AG04450 (cell line): ENCODE measurements around the gene ALPK3. TPM values are rescaled to one million over a fixed set of nuclear protein-coding genes. Genes with fewer than 3 reads are reported as not detected.

Experiments
- CTCF ChIA-PET: fragments of 300-600, 350-600 bp; formaldehyde crosslinking; extraction: SDS; loops from one replicate; lab custom pipeline; 2022; ENCODE audit warnings: antibody characterized with exemption, inconsistent platforms; lab: Charles Lee
- POLR2A ChIA-PET: fragments of 350-600 bp; formaldehyde crosslinking; extraction: SDS; loops from one replicate; lab custom pipeline; 2021; ENCODE audit warnings: antibody characterized with exemption, inconsistent platforms; lab: Yijun Ruan, JAX
- DNase-seq: peaks from one replicate; pipeline ENCODE4 v3.0.0-alpha.2; 2011; ENCODE audit warnings: low read depth, low spot score
- H3K27ac ChIP-seq: one replicate; pipeline ENCODE4 v1.5.1; 2012; ENCODE audit warnings: low read depth, low read length, control low read depth
- H3K27me3 ChIP-seq: one replicate; pipeline ENCODE4 v1.6.0; 2012; ENCODE audit warnings: low read length; ENCODE audit not compliant: control insufficient read depth, insufficient read depth
- H3K4me3 ChIP-seq: 2 replicates; pipeline ENCODE4 v1.5.1; 2011; ENCODE audit warnings: mild to moderate bottlenecking, low read depth, low read length, control low read depth
- H3K9me3 ChIP-seq: 2 replicates; pipeline ENCODE4 v1.5.1; 2012; ENCODE audit warnings: low read length; ENCODE audit not compliant: control insufficient read depth, insufficient read depth
- CTCF ChIP-seq: IDR thresholded peaks from 2 replicates; pipeline ENCODE4 v1.5.1; 2011; ENCODE audit warnings: low read depth, low read length, control low read depth, inconsistent platforms
- polyA plus RNA-seq: library from polyadenylated mRNA; depleted of rRNA; stranded (reverse); fragments of >200 nt; gene quantifications from 2 replicates; pipeline ENCODE4 v1.2.3, GENCODE V29; 2011

ALPK3 gene
- polyA plus RNA-seq, 1 experiment: 0.04 TPM

DNA sequence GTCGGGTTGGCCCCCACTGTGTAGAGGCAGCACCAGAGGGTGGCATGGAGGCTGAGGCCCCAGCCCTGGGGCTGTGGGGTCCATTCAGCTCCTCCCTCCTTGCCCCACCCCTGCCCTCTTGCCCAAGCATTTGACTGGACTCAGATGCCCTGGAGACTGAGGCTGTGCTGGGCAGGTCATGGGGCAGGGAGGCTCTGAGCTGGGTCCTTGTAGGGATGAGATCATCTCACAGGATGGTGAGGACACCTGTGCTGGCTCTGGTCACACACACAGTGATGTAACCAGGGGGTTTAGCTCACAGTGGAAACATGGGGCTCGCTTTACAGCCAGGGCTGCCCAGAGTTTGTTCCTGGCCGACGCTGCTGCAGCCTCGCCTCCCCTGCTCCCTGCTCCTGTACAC, 17.8 kb downstream of the ALPK3 start:
- POLR2A ChIA-PET: no interaction called here
- CTCF ChIA-PET: interaction anchor here (0.9 kb wide), 1 partner anchor 10 kb away, joined by 3 read pairs; no protein-coding TSS in a partner anchor
- Histone ChIP-seq H3K27ac (no peak overlapping the region), H3K9me3 (peaks cover 2% of the 10 kb centered on the region; the same call in 1 of the 2 replicates), H3K4me3 (no peak overlapping the region), H3K27me3 (peaks cover 20% of the 10 kb centered on the region)
- no peak for DNase-seq
- TF ChIP-seq CTCF: no peak

GRCh38 chr15:84835661-84836337, 18.6 kb downstream of the ALPK3 start:
- no peak overlapping the region for H3K4me3 ChIP-seq
- no peak overlapping the region for H3K27ac ChIP-seq
- peaks cover 17% of the 10 kb centered on the region for H3K27me3 ChIP-seq
- POLR2A ChIA-PET: no interaction called here
- no peak for TF ChIP-seq CTCF
- CTCF ChIA-PET: interaction anchor here (0.9 kb wide), 1 partner anchor 9 kb away, joined by 3 read pairs; no protein-coding TSS in a partner anchor
- H3K9me3 ChIP-seq: peaks cover 2% of the 10 kb centered on the region; the same call in 1 of the 2 replicates
- no peak for DNase-seq

GRCh38 chr15:84836844-84837243, 19.7 kb downstream of the ALPK3 start:
- Histone ChIP-seq H3K27ac (no peak overlapping the region), H3K9me3 (peaks cover 2% of the 10 kb centered on the region; the same call in 1 of the 2 replicates), H3K27me3 (peaks cover 13% of the 10 kb centered on the region), H3K4me3 (no peak overlapping the region)
- ChIA-PET POLR2A (no interaction called here), CTCF (no interaction called here)
- no peak for TF ChIP-seq CTCF
- DNase-seq: no peak

GRCh38 chr15:84839714-84840113, 22.6 kb downstream of the ALPK3 start:
- TF ChIP-seq CTCF: no peak
- CTCF ChIA-PET: no interaction called here
- Histone ChIP-seq H3K27ac (no peak overlapping the region), H3K9me3 (peaks cover 2% of the 10 kb centered on the region; the same call in 1 of the 2 replicates), H3K4me3 (no peak overlapping the region), H3K27me3 (peaks cover 13% of the 10 kb centered on the region)
- POLR2A ChIA-PET: no interaction called here
- DNase-seq: no peak

DNA sequence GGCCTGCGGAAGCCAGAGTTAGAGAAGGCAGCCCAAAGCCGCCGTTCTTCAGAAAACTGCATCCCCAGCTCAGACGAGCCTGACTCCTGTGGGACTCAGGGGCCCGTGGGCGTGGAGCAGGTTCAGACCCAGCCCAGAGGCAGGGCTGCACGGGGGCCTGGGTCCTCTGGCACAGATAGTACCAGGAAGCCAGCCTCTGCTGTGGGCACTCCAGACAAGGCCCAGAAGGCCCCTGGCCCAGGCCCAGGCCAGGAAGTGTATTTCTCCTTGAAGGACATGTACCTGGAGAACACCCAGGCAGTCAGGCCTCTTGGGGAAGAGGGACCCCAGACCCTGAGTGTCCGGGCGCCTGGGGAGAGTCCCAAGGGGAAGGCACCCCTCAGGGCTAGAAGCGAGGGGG, 23.1 kb downstream of the ALPK3 start:
- peaks cover 2% of the 10 kb centered on the region; the same call in 1 of the 2 replicates for H3K9me3 ChIP-seq
- TF ChIP-seq CTCF: no peak
- H3K27ac ChIP-seq: no peak overlapping the region
- H3K27me3 ChIP-seq: peaks cover 13% of the 10 kb centered on the region
- no peak overlapping the region for H3K4me3 ChIP-seq
- CTCF ChIA-PET: no interaction called here
- no peak for DNase-seq
- POLR2A ChIA-PET: no interaction called here
